Type B pancreatic cell (in vitro differentiated cells): Measurements from ENCODE around the gene TSEN34. TPM values are rescaled to one million over a fixed set of nuclear protein-coding genes. Genes with fewer than 3 reads are reported as not detected.
"Not testable (repeated sequence)": the region's sequence is repeated elsewhere in the genome, so short reads cannot be mapped to it uniquely, and the experiment has no call there.

Experiments
- DNase-seq: peaks from one replicate; pipeline ENCODE4 v3.0.0; 2021; ENCODE audit warnings: mixed read lengths; ENCODE audit not compliant: unreplicated experiment; ENCODE audit errors: extremely low spot score
- H3K27ac Mint-ChIP-seq: 2 replicates; pipeline ENCODE4 v1.8.0; 2021; ENCODE audit warnings: mild to moderate bottlenecking, mixed read lengths
- H3K27me3 Mint-ChIP-seq: 2 replicates; pipeline ENCODE4 v1.8.0; 2021; ENCODE audit warnings: mixed read lengths
- H3K36me3 Mint-ChIP-seq: 2 replicates; pipeline ENCODE4 v1.8.0; 2021; ENCODE audit warnings: mixed read lengths
- H3K4me1 Mint-ChIP-seq: one replicate; pipeline ENCODE4 v1.8.0; 2021; ENCODE audit warnings: mixed read lengths; ENCODE audit not compliant: unreplicated experiment
- H3K4me3 Mint-ChIP-seq: 2 replicates; pipeline ENCODE4 v1.8.0; 2021; ENCODE audit warnings: mild to moderate bottlenecking, mixed read lengths
- H3K9me3 Mint-ChIP-seq: 2 replicates; pipeline ENCODE4 v1.8.0; 2021; ENCODE audit warnings: mixed read lengths
- total RNA-seq: library from RNA; stranded (reverse); gene quantifications from 2 replicates; pipeline ENCODE4 v1.2.1, GENCODE V29; 2021; ENCODE audit warnings: low replicate concordance
- TF ChIP-seq, protein P1 (sequence below): fragments of 200-600 bp; sonication (generic); conservative IDR thresholded peaks from 2 replicates; pipeline ENCODE4 v1.5.0; 2021; ENCODE audit warnings: antibody characterized with exemption, mild to moderate bottlenecking

TSEN34 gene
- total RNA-seq, 1 donor from 2014 or later = 41.9 TPM

DNA sequence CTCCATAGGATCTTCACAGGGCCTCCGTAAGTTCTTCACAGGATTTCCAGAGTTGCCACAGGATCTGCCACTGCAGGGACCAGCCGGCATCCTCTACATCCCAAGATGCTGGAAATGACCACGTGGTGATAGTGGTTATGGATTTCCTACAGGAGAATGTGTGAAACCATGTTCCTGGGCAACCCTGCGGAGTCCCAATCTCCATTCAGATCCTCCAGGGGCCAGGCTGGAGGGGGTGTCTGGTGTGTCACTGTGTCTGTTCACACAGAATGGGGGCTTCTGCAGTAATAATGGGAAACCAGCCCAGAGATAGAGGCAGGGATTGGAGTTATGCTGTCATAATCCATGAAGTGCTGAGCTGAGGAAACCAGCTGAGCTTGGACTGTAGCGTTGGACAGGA lies 42.8 kb downstream of the TSEN34 start:
- peaks cover 3% of the 10 kb centered on the region for H3K9me3 Mint-ChIP-seq
- H3K36me3 Mint-ChIP-seq = no peaks in the 10 kb centered on the region
- no peaks in the 10 kb centered on the region for H3K4me1 Mint-ChIP-seq
- TF ChIP-seq, protein P1, sequence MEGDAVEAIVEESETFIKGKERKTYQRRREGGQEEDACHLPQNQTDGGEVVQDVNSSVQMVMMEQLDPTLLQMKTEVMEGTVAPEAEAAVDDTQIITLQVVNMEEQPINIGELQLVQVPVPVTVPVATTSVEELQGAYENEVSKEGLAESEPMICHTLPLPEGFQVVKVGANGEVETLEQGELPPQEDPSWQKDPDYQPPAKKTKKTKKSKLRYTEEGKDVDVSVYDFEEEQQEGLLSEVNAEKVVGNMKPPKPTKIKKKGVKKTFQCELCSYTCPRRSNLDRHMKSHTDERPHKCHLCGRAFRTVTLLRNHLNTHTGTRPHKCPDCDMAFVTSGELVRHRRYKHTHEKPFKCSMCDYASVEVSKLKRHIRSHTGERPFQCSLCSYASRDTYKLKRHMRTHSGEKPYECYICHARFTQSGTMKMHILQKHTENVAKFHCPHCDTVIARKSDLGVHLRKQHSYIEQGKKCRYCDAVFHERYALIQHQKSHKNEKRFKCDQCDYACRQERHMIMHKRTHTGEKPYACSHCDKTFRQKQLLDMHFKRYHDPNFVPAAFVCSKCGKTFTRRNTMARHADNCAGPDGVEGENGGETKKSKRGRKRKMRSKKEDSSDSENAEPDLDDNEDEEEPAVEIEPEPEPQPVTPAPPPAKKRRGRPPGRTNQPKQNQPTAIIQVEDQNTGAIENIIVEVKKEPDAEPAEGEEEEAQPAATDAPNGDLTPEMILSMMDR = no peak
- no peak overlapping the region for H3K4me3 Mint-ChIP-seq
- H3K27ac Mint-ChIP-seq = no peak overlapping the region
- peaks cover 44% of the 10 kb centered on the region for H3K27me3 Mint-ChIP-seq
- DNase-seq = no peak

GRCh38 chr19:54239491-54240371 lies 48.6 kb downstream of the TSEN34 start:
- not testable (repeated sequence) for DNase-seq, H3K9me3 Mint-ChIP-seq, H3K36me3 Mint-ChIP-seq, H3K4me3 Mint-ChIP-seq, H3K27ac Mint-ChIP-seq, H3K4me1 Mint-ChIP-seq
- H3K27me3 Mint-ChIP-seq = peaks cover 20% of the 10 kb centered on the region

DNA sequence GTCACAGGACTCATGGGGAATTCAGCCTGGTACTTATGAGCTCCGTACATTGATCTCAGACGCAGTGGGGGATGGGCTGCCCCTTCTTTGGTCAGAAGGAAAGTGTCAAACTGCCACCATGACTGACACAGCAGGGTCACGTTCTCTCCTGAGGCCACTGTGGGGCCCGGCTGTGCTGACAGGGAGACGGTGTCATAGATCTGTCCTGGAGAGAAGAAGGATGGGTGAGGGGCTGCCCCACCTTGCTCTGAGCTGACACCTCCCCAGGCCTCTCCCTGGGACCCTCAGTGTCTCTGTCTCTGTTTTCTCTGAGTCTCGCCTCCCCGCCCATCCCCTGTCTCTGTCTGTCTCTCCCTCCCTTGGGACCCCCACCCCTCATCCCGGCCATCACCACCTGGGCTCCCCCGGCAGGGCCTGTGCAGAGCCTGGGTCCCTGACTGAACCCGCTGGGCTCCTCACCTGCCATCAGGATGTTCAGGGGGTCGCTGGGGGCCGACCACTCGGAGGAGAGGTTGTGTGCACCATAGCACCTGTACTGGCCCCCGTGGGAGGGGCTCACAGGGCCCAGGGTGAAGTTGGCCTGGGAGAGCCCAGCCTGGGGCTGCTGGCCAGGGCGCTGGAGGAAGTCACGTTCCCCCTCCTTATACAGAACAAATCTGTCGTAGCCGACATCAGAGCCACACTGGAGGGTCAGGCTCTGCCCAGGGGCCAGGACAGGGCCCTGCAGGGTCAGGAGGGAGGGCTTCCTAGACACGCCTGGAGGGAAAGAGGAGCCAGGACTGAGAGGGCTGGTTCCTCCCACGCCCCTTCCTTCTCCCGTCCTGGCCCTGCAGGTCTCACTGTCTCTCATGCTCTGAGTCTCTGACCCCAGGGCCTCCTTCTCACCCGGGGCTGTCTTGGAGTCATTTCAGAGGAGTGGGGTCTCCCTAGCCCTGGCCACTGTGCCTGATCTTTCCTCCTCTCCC lies 49.5 kb downstream of the TSEN34 start:
- not testable (repeated sequence) for H3K9me3 Mint-ChIP-seq, H3K27ac Mint-ChIP-seq, H3K36me3 Mint-ChIP-seq, H3K4me1 Mint-ChIP-seq, DNase-seq, H3K4me3 Mint-ChIP-seq
- peaks cover 17% of the 10 kb centered on the region for H3K27me3 Mint-ChIP-seq

- H3K4me3 Mint-ChIP-seq, H3K9me3 Mint-ChIP-seq, H3K36me3 Mint-ChIP-seq, H3K4me1 Mint-ChIP-seq, DNase-seq, H3K27ac Mint-ChIP-seq: not testable (repeated sequence)
- H3K27me3 Mint-ChIP-seq = peaks cover 13% of the 10 kb centered on the region
Measured at GRCh38 chr19:54242234-54242633, 51.1 kb downstream of the TSEN34 start.

GRCh38 chr19:54242646-54243045 lies 51.5 kb downstream of the TSEN34 start, which contains the start of gene LILRA6:
Gene LILRA6 (minus strand): TSS chr19:54242790.
- not testable (repeated sequence) for H3K4me3 Mint-ChIP-seq, H3K27ac Mint-ChIP-seq, DNase-seq, H3K4me1 Mint-ChIP-seq, H3K36me3 Mint-ChIP-seq, H3K9me3 Mint-ChIP-seq
- H3K27me3 Mint-ChIP-seq = peaks cover 12% of the 10 kb centered on the region

DNA sequence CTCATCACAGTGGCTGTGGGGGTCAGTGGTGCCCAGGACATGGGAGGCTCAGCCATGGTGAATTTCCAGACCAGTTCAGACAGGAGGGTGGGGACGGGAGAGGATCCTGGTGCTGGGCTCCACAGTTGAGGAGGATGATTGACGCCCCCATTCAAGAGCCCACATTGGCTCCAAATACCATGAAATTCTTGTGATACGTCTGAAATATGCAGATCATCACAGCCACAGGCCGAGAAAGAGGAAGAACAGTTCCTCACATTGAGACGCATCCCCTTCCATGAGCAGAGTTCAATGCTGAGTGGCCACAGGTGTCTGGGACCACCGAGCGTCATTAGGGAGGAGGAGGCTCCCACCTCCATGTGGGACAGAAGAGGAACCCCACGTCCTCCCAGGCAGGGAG lies 52.7 kb downstream of the TSEN34 start:
- H3K27ac Mint-ChIP-seq, H3K9me3 Mint-ChIP-seq, H3K36me3 Mint-ChIP-seq, H3K4me1 Mint-ChIP-seq, DNase-seq, H3K4me3 Mint-ChIP-seq: not testable (repeated sequence)
- peaks cover 11% of the 10 kb centered on the region for H3K27me3 Mint-ChIP-seq

Other genes starting within 250 kb of the TSEN34 start
- gene CACNG8, start 228.4 kb upstream of the TSEN34 start, total RNA-seq = 0.05 and 0.97 TPM in 2 replicates
- 0.27 and 0.98 TPM in 2 replicates for gene CACNG6, start 199.7 kb upstream of the TSEN34 start, total RNA-seq
- gene VSTM1, start 127.4 kb upstream of the TSEN34 start, total RNA-seq = not detected in 2 replicates
- not detected in 2 replicates for gene TARM1, start 109.9 kb upstream of the TSEN34 start, total RNA-seq
- not detected in 2 replicates for gene OSCAR, start 90.5 kb upstream of the TSEN34 start, total RNA-seq
- 140 and 155 TPM in 2 replicates for gene NDUFA3, start 88.5 kb upstream of the TSEN34 start, total RNA-seq
- gene TFPT, start 75.7 kb upstream of the TSEN34 start, total RNA-seq = 14.1 and 17.0 TPM in 2 replicates
- 80.5 and 89.8 TPM in 2 replicates for gene PRPF31, start 75.6 kb upstream of the TSEN34 start, total RNA-seq
- gene CNOT3, start 53.5 kb upstream of the TSEN34 start, total RNA-seq = 55.4 and 72.9 TPM in 2 replicates
- 6.6 and 7.5 TPM in 2 replicates for gene LENG1, start 31.6 kb upstream of the TSEN34 start, total RNA-seq
- 24.2 and 42.1 TPM in 2 replicates for gene TMC4, start 18.1 kb upstream of the TSEN34 start, total RNA-seq
- gene MBOAT7, start 1.7 kb upstream of the TSEN34 start, total RNA-seq = 73.3 and 86.7 TPM in 2 replicates
- 1,437 and 1,455 TPM in 2 replicates for gene RPS9, start 9.6 kb downstream of the TSEN34 start, total RNA-seq
- gene LILRB3, start 31.7 kb downstream of the TSEN34 start, total RNA-seq = not detected in 2 replicates
- gene LILRA6, start 51.5 kb downstream of the TSEN34 start, total RNA-seq = not detected in 2 replicates
- not detected in 2 replicates for gene LILRB5, start 66.0 kb downstream of the TSEN34 start, total RNA-seq
- gene LILRB2, start 89.8 kb downstream of the TSEN34 start, total RNA-seq = not detected in 2 replicates
- gene LILRA5, start 121.9 kb downstream of the TSEN34 start, total RNA-seq = not detected in 2 replicates
- gene LILRA4, start 147.9 kb downstream of the TSEN34 start, total RNA-seq = not detected in 2 replicates
- gene LAIR1, start 173.6 kb downstream of the TSEN34 start, total RNA-seq = not detected in 2 replicates
- gene TTYH1, start 224.2 kb downstream of the TSEN34 start, total RNA-seq = 8.7 and 50.7 TPM in 2 replicates